PFSK-1 (cell line): ENCODE results near the gene EFCAB5.

Experiments
- FOXP2 ChIP-seq: optimal IDR thresholded peaks from 2 replicates; pipeline ENCODE3; 2011; ENCODE audit warnings: borderline replicate concordance, control low read depth, inconsistent platforms; ENCODE audit not compliant: insufficient read depth; ENCODE audit errors: extremely low read length, extremely low read depth
- POLR2AphosphoS5 ChIP-seq: IDR thresholded peaks from 2 replicates; pipeline ENCODE4 v1.6.1; 2012; ENCODE audit warnings: low read depth, mild to moderate bottlenecking, control low read depth, low read length, moderate library complexity
- SIN3A ChIP-seq: IDR thresholded peaks from 2 replicates; pipeline ENCODE4 v1.6.1; 2012; ENCODE audit warnings: mild to moderate bottlenecking, low read length, moderate library complexity, borderline replicate concordance; ENCODE audit not compliant: insufficient read depth
- TAF1 ChIP-seq: IDR thresholded peaks from 2 replicates; pipeline ENCODE4 v1.6.1; 2012; ENCODE audit warnings: low read length, control low read depth, borderline replicate concordance; ENCODE audit not compliant: insufficient read depth
- TF ChIP-seq, protein P1 (sequence below), 2 experiments: IDR thresholded peaks; 2 replicates each; pipeline versions ENCODE4 v1.6.1 to v1.8.0; 2011 to 2012; ENCODE audit warnings: low read depth in 2 of 2, low read length in 2 of 2, control low read depth in 1 of 2, inconsistent platforms in 1 of 2, mild to moderate bottlenecking in 1 of 2, moderate library complexity in 1 of 2; ENCODE audit not compliant: insufficient read depth in 1 of 2

The EFCAB5 gene

DNA sequence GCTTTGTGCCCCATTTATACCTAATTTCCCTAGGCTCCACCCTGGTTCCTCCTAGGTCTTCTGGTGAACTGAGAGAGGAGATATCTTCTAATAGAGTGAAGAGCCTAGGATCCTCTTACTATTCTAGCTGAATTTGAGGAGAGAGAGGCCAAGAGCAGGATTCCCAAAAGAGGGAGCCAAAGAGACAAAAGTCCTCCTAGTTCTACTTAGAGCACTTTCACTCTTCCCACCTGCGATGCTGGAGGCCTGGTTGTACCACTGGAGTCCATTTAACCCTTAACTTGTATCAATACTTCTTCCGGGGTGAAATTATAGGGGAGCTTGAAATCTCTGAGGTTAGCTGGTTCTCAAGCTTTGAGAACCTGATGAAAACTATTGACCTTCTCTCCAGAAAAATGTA, 8.1 kb upstream of the EFCAB5 start:
- no peak for TF ChIP-seq POLR2AphosphoS5

DNA sequence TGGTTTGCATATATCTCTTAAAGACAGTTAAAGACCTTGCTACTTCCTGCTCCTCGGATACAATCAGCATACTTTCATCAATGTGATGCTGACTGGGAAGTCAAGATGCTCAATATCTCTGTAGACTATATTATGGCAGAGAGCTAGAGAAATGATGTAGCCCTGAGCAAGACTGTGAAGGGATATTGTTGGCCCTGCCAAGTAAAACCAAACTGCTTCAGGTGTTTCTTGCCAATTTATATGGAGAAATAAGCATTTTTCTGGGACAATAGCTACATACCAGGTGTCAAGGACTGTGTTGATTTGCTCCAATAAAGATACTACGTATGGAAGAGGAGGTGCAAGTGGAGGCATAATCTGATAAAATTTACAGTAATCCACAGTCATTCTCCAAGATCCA, 4.7 kb upstream of the EFCAB5 start:
- no peak for TF ChIP-seq FOXP2
- TF ChIP-seq SIN3A = no peak
- no peak for TF ChIP-seq TAF1
- TF ChIP-seq, protein P1, sequence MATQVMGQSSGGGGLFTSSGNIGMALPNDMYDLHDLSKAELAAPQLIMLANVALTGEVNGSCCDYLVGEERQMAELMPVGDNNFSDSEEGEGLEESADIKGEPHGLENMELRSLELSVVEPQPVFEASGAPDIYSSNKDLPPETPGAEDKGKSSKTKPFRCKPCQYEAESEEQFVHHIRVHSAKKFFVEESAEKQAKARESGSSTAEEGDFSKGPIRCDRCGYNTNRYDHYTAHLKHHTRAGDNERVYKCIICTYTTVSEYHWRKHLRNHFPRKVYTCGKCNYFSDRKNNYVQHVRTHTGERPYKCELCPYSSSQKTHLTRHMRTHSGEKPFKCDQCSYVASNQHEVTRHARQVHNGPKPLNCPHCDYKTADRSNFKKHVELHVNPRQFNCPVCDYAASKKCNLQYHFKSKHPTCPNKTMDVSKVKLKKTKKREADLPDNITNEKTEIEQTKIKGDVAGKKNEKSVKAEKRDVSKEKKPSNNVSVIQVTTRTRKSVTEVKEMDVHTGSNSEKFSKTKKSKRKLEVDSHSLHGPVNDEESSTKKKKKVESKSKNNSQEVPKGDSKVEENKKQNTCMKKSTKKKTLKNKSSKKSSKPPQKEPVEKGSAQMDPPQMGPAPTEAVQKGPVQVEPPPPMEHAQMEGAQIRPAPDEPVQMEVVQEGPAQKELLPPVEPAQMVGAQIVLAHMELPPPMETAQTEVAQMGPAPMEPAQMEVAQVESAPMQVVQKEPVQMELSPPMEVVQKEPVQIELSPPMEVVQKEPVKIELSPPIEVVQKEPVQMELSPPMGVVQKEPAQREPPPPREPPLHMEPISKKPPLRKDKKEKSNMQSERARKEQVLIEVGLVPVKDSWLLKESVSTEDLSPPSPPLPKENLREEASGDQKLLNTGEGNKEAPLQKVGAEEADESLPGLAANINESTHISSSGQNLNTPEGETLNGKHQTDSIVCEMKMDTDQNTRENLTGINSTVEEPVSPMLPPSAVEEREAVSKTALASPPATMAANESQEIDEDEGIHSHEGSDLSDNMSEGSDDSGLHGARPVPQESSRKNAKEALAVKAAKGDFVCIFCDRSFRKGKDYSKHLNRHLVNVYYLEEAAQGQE (IDR thresholded peaks at IDR 0.05; ENCODE audit: insufficient read depth in 1 of 2, low read depth in 2 of 2, low read length in 2 of 2) = no peak
- TF ChIP-seq POLR2AphosphoS5 = no peak

DNA sequence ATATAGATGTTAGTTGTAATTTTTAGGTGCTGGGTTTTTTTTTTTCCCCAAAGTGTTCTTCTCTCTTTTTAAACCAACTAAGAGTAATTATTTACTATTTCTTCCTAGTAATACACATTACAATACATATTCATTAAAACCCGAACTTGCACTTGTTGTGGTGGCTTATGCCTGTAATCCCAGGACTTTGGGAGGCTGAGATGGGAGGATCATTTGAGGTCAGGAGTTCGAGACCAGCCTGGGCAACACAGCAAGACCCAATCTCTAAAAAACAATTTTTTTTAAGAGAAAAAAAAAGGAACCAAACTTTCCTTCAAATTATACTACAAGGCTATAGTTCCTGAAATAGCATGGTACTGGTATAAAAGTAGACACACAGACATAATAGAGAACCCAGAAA, 3.8 kb downstream of the EFCAB5 start:
- TF ChIP-seq POLR2AphosphoS5 (no peak), TAF1 (no peak), FOXP2 (no peak), SIN3A (no peak)
- TF ChIP-seq, protein P1 (IDR thresholded peaks at IDR 0.05; ENCODE audit: insufficient read depth in 1 of 2, low read depth in 2 of 2, low read length in 2 of 2) = no peak

DNA sequence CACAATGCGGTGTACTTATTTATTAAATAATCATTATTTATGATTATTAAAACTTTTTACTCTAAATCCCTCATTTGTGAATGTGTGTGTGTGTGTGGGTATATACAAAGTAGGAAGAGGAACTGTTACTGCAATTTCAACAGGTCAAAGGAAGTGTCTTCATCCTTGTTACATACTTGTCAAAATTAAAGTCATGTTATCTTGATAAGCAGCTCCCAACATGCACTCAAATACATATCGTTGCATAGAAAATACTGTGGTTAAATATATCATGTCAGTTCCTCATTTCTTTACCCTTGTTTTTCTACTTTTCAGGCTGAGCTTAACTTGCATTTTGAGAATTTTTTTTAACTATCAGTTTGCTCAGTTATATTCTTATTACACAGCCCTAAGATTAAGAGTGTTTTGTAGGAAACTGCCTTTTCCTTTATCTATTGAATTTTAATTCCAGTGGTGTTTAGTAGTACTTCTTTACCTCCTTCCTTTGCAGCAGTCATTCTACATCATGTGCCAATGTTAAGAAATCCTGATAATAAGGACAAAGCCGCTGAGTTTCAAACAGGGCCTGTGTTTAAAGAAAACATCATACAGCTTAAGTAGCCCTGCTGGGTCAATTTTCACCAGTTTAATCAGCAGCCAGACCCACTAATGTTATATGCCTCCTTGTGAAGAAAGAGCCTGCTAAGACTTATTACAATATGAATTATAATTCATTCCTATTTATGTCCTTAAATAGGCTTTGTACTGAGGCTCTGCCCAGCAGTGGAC, 7.2 kb downstream of the EFCAB5 start:
- TF ChIP-seq SIN3A = no peak
- no peak for TF ChIP-seq FOXP2
- TF ChIP-seq, protein P1 (IDR thresholded peaks at IDR 0.05; ENCODE audit: insufficient read depth in 1 of 2, low read depth in 2 of 2, low read length in 2 of 2) = no peak
- no peak for TF ChIP-seq POLR2AphosphoS5
- no peak for TF ChIP-seq TAF1

DNA sequence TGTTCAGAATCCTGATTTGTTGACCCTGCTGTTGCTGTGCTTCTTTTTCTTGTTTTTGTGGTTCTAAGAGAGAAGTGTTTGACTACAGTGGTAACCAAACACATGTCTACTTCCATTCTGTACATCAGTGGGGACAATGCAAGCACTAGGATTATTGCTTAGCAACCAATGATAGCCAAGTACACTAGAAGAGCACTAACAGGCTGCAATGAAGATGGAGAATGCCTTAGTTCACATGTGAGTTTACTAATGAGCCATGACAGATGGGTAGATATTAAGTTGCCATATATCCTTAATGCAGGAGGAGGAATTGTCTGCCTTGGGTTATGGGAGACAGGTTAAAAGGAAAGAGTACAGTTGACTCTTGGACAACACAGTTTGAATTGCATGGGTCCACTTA, 8.3 kb downstream of the EFCAB5 start:
- TF ChIP-seq FOXP2 = no peak
- no peak for TF ChIP-seq POLR2AphosphoS5
- TF ChIP-seq TAF1 = no peak
- no peak for TF ChIP-seq SIN3A
- TF ChIP-seq, protein P1 (IDR thresholded peaks at IDR 0.05; ENCODE audit: insufficient read depth in 1 of 2, low read depth in 2 of 2, low read length in 2 of 2) = no peak
